Hindlimb muscle (tissue), 1 donor: ENCODE results near the gene UNC13C. TPM values are rescaled to one million over a fixed set of nuclear protein-coding genes. Genes with fewer than 3 reads are reported as not detected.

Experiments
- DNase-seq: peaks from one replicate; pipeline ENCODE4 v3.0.0-alpha.2; 2013
- polyA plus RNA-seq: library from polyadenylated mRNA; unstranded; fragments of 120-200 nt; gene quantifications from one replicate; pipeline ENCODE4 v1.2.1, GENCODE V29; 2013; ENCODE audit not compliant: insufficient read length

The UNC13C gene
- polyA plus RNA-seq, 1 donor = 4.8 TPM

GRCh38 chr15:54575586-54575985 lies 597.3 kb downstream of the UNC13C start:
- no peak for DNase-seq

GRCh38 chr15:54576298-54576935 lies 598.2 kb downstream of the UNC13C start:
- no peak for DNase-seq

- DNase-seq = peak; percentile 71
Measured at GRCh38 chr15:54577476-54578250, 599.4 kb downstream of the UNC13C start.

- DNase-seq = no peak
Measured at GRCh38 chr15:54579855-54580254, 601.6 kb downstream of the UNC13C start.

GRCh38 chr15:54580643-54581042 lies 602.4 kb downstream of the UNC13C start:
- DNase-seq = no peak

GRCh38 chr15:54582863-54583643 lies 604.8 kb downstream of the UNC13C start:
- DNase-seq = no peak

GRCh38 chr15:54585063-54585462 lies 606.8 kb downstream of the UNC13C start:
- no peak for DNase-seq

- no peak for DNase-seq
Measured at GRCh38 chr15:54594115-54594514, 615.9 kb downstream of the UNC13C start.

- peak; percentile 59 for DNase-seq
Measured at GRCh38 chr15:54599386-54599785, 621.1 kb downstream of the UNC13C start.

GRCh38 chr15:54605043-54605442 lies 626.8 kb downstream of the UNC13C start:
- no peak for DNase-seq

- no peak for DNase-seq
Measured at GRCh38 chr15:54605556-54605955, 627.3 kb downstream of the UNC13C start.

- no peak for DNase-seq
Measured at GRCh38 chr15:54608876-54609835, 630.9 kb downstream of the UNC13C start.

GRCh38 chr15:54618120-54618519 lies 639.9 kb downstream of the UNC13C start:
- no peak for DNase-seq

GRCh38 chr15:54619180-54619579 lies 640.9 kb downstream of the UNC13C start:
- DNase-seq = no peak

- DNase-seq = no peak
Measured at GRCh38 chr15:54620916-54621315, 642.7 kb downstream of the UNC13C start.

- no peak for DNase-seq
Measured at GRCh38 chr15:54636147-54636546, 657.9 kb downstream of the UNC13C start.

GRCh38 chr15:54638666-54639065 lies 660.4 kb downstream of the UNC13C start:
- DNase-seq = no peak

- no peak for DNase-seq
Measured at GRCh38 chr15:54640873-54641272, 662.6 kb downstream of the UNC13C start.

GRCh38 chr15:54644796-54645195 lies 666.6 kb downstream of the UNC13C start:
- DNase-seq = no peak

GRCh38 chr15:54659646-54660045 lies 681.4 kb downstream of the UNC13C start:
- no peak for DNase-seq

GRCh38 chr15:54660356-54660755 lies 682.1 kb downstream of the UNC13C start:
- DNase-seq = no peak

- peak; percentile 33 for DNase-seq
Measured at GRCh38 chr15:54675241-54675640, 697.0 kb downstream of the UNC13C start.
